ENCODE data around the gene IFT80. TPM values are rescaled to one million over a fixed set of nuclear protein-coding genes. Genes with fewer than 3 reads are reported as not detected.

IFT80 gene
- total RNA-seq = 10 to 100 TPM; 10.5 to 35.5 (median 15.4) TPM

GRCh38 chr3:160399125-160400029 is at the start of gene IFT80, which contains the start of gene SMC4:
Gene IFT80, minus strand, starts transcription at chr3:160399225. Its CDS starts 14,625 bp downstream, at chr3:160384600.
Gene SMC4, plus strand, starts transcription at chr3:160399650. Its CDS starts 1,177 bp downstream, at chr3:160400827.
- Histone ChIP-seq H3K9me3 (no peaks in the 10 kb centered on the region), H3K27ac (peak within 1 kb of the TSS; percentile 83 to 94 (median 86)), H3K27me3 (no peaks in the 10 kb centered on the region), H3K4me1 (peaks cover 0 to 7% (median 6%) of the 10 kb centered on the region in 4 donors), H3K36me3 (no peaks in the 10 kb centered on the region), H3K4me3 (peak within 1 kb of the TSS; percentile 66 to 79 (median 76))
- TF ChIP-seq POLR2A (IDR thresholded peaks at IDR 0.05) (peak; percentile 59 to 82), CTCF (IDR thresholded peaks at IDR 0.05) (peak in 1 of 6 experiments; percentile 17)
- DNase-seq = peak; percentile 96 to 99 (median 96)

GRCh38 chr3:160447544-160447943 is 48.5 kb upstream of the IFT80 start:
- no peak for DNase-seq
- no peak for TF ChIP-seq CTCF (IDR thresholded peaks at IDR 0.05)
- Histone ChIP-seq H3K27me3 (no peaks in the 10 kb centered on the region), H3K36me3 (no peaks in the 10 kb centered on the region), H3K27ac (no peak overlapping the region), H3K4me3 (no peak overlapping the region), H3K4me1 (peaks cover 0 to 7% (median 0%) of the 10 kb centered on the region in 4 donors), H3K9me3 (no peaks in the 10 kb centered on the region)

- Histone ChIP-seq H3K27me3 (no peaks in the 10 kb centered on the region), H3K36me3 (no peaks in the 10 kb centered on the region), H3K27ac (no peak overlapping the region), H3K4me1 (peaks cover 0 to 7% (median 0%) of the 10 kb centered on the region in 4 donors), H3K9me3 (no peaks in the 10 kb centered on the region), H3K4me3 (no peak overlapping the region)
- TF ChIP-seq CTCF (IDR thresholded peaks at IDR 0.05) (no peak), POLR2A (IDR thresholded peaks at IDR 0.05) (no peak)
- no peak for DNase-seq
Observed at GRCh38 chr3:160446522-160447056, 47.6 kb upstream of the IFT80 start.

GRCh38 chr3:160445854-160446253 is 46.8 kb upstream of the IFT80 start:
- no peaks in the 10 kb centered on the region for H3K9me3 ChIP-seq
- H3K36me3 ChIP-seq = no peaks in the 10 kb centered on the region
- peaks cover 0 to 7% (median 0%) of the 10 kb centered on the region in 4 donors for H3K4me1 ChIP-seq
- H3K27ac ChIP-seq = no peak overlapping the region
- no peak for TF ChIP-seq POLR2A (IDR thresholded peaks at IDR 0.05)
- TF ChIP-seq CTCF (IDR thresholded peaks at IDR 0.05) = no peak
- no peak overlapping the region for H3K4me3 ChIP-seq
- H3K27me3 ChIP-seq = no peaks in the 10 kb centered on the region
- no peak for DNase-seq

GRCh38 chr3:160444411-160444810 is 45.4 kb upstream of the IFT80 start:
- Histone ChIP-seq H3K36me3 (no peaks in the 10 kb centered on the region), H3K4me3 (no peak overlapping the region), H3K27me3 (no peaks in the 10 kb centered on the region), H3K27ac (no peak overlapping the region), H3K9me3 (no peaks in the 10 kb centered on the region), H3K4me1 (peaks cover 0 to 7% (median 0%) of the 10 kb centered on the region in 4 donors)
- DNase-seq = no peak
- TF ChIP-seq CTCF (IDR thresholded peaks at IDR 0.05) (no peak), POLR2A (IDR thresholded peaks at IDR 0.05) (no peak)

Measured in Peyer's patch (tissue), 4 donors.